K562 (cell line): ENCODE results near the gene TMTC2. TPM values are rescaled to one million over a fixed set of nuclear protein-coding genes. Genes with fewer than 3 reads are reported as not detected.

Experiments
- ATAC-seq: fragments of 200-7000 bp; cut with Tn5 transposase; 3 replicates; pipeline ENCODE4 v1.9.1; 2020; ENCODE audit warnings: moderate library complexity
- BruUV-seq: library from RNA; stranded (reverse); fragments of 400-500 nt; replicated peaks from 2 replicates; lab custom pipeline; 2021; lab: Mats Ljungman, UMichigan
- CTCF ChIA-PET: fragments of 300-600 bp; formaldehyde crosslinking; extraction: SDS; loops from one replicate; lab custom pipeline; 2021; ENCODE audit warnings: low intra/inter-chr PET ratio; lab: Yijun Ruan, JAX
- POLR2A ChIA-PET: fragments of 300-600, 350-650 bp; sonication (Branson Sonifier 250); formaldehyde crosslinking; extraction: SDS; loops from one replicate; lab custom pipeline; 2021; ENCODE audit warnings: antibody characterized with exemption, inconsistent platforms; lab: Yijun Ruan, JAX
- DNase-seq, 4 experiments: peaks; one replicate each; pipeline versions ENCODE4 v3.0.0 to v3.0.0-alpha.2; 2011 to 2018; ENCODE audit warnings: low spot score in 3 of 4, mixed read lengths in 3 of 4; ENCODE audit errors: extremely low read depth in 1 of 4
- FAIRE-seq: peaks from 2 replicates; lab custom pipeline; 2011; peaks lifted over from hg19 to GRCh38; lab: Jason Lieb, UNC
- H2AFZ ChIP-seq: 2 replicates; pipeline ENCODE4 v1.6.0; 2011; ENCODE audit warnings: low read depth, low read length, control low read depth, inconsistent platforms
- H3K27ac ChIP-seq: fragments of 200-600 bp; 3 replicates; pipeline ENCODE4 v1.8.0; 2011; ENCODE audit warnings: low read depth, mild to moderate bottlenecking, control low read depth, inconsistent platforms, low read length, moderate library complexity, mixed read lengths; ENCODE audit errors: extremely low read depth
- H3K27me3 ChIP-seq, 2 experiments: fragments of 300-600 bp in 1 of 2; 2 replicates in 1 of 2; 3 replicates in 1 of 2; pipeline versions ENCODE4 v1.6.0 to v1.8.0; 2011; ENCODE audit warnings: inconsistent platforms in 2 of 2, low read length in 2 of 2, mild to moderate bottlenecking in 1 of 2, mixed read lengths in 1 of 2, moderate library complexity in 1 of 2; ENCODE audit not compliant: control insufficient read depth in 2 of 2, insufficient read depth in 2 of 2
- H3K36me3 ChIP-seq: fragments of 300-600 bp; 3 replicates; pipeline ENCODE4 v1.8.0; 2011; ENCODE audit warnings: mild to moderate bottlenecking, low read length, inconsistent platforms; ENCODE audit not compliant: control insufficient read depth, insufficient read depth
- H3K4me1 ChIP-seq, 2 experiments: fragments of 200-600 bp in 1 of 2; replicated peaks in 1 of 2; 2 replicates in 1 of 2; 3 replicates in 1 of 2; pipeline versions ENCODE4 v1.5.1 to v1.8.0; 2011; ENCODE audit warnings: inconsistent platforms in 2 of 2, low read length in 2 of 2, mild to moderate bottlenecking in 1 of 2, mixed read lengths in 1 of 2, moderate library complexity in 1 of 2; ENCODE audit not compliant: control insufficient read depth in 2 of 2, insufficient read depth in 2 of 2
- H3K4me2 ChIP-seq: 2 replicates; pipeline ENCODE4 v1.6.1; 2011; ENCODE audit warnings: low read length, control low read depth, inconsistent platforms, mixed read lengths; ENCODE audit not compliant: insufficient read depth
- H3K4me3 ChIP-seq: fragments of 200-600 bp; sonication (generic), shearing (Covaris generic); 2 replicates; pipeline ENCODE4 v1.5.1; 2016; ENCODE audit warnings: control low read depth, inconsistent platforms
- H3K79me2 ChIP-seq: fragments of 200-600 bp; 3 replicates; pipeline ENCODE4 v1.8.0; 2011; ENCODE audit warnings: low read length, inconsistent platforms; ENCODE audit not compliant: control insufficient read depth, insufficient read depth
- H3K9ac ChIP-seq, 2 experiments: 2 replicates each; pipeline versions ENCODE4 v1.6.0 to v1.6.1; 2011; ENCODE audit warnings: low read depth in 2 of 2, low read length in 2 of 2, control low read depth in 1 of 2, inconsistent platforms in 1 of 2, mild to moderate bottlenecking in 1 of 2, mixed read lengths in 1 of 2; ENCODE audit not compliant: insufficient read depth in 1 of 2
- H3K9me1 ChIP-seq: one replicate; pipeline ENCODE4 v1.6.0; 2011; ENCODE audit warnings: inconsistent platforms, mild to moderate bottlenecking, low read length, moderate library complexity; ENCODE audit not compliant: control insufficient read depth, insufficient read depth
- H3K9me3 ChIP-seq: replicated peaks from 2 replicates; pipeline ENCODE4 v1.5.1; 2011; ENCODE audit warnings: low read depth, low read length, inconsistent platforms; ENCODE audit not compliant: control insufficient read depth, insufficient read depth
- H4K20me1 ChIP-seq: replicated peaks from 2 replicates; pipeline ENCODE4 v1.6.1; 2011; ENCODE audit warnings: low read length, inconsistent platforms, mixed read lengths; ENCODE audit not compliant: control insufficient read depth, insufficient read depth
- JUND ChIP-seq, 2 experiments: IDR thresholded peaks; 2 replicates in 1 of 2; 3 replicates in 1 of 2; pipeline ENCODE4 v1.6.1; 2011; ENCODE audit warnings: borderline replicate concordance in 2 of 2, low read depth in 2 of 2, low read length in 2 of 2, improper control_type of control experiment in 1 of 2, missing biosample characterization in 1 of 2, missing genetic modification characterization in 1 of 2, missing genetic modification reagents in 1 of 2
- WGBS: fragments of 100-300 bp; shearing (Covaris generic); methylation state at CpG from one replicate; pipeline ENCODE4 v1.1.6; 2016; ENCODE audit warnings: low coverage, mixed read lengths; ENCODE audit not compliant: insufficient coverage; ENCODE audit errors: missing lambda C conversion rate; 5-methylcytosine and 5-hydroxymethylcytosine counted together
- in situ Hi-C: fragments of 300-500 bp; cut with MboI; formaldehyde crosslinking; loops from 4 replicates; pipeline ENCODE4 v1.15.0; 2018; ENCODE audit warnings: inconsistent platforms, mixed read lengths
- intact Hi-C: fragments of 100-400 bp; cut with micrococcal nuclease; formaldehyde crosslinking; loops from 2 replicates; pipeline ENCODE4 v1.14.2; 2022
- polyA plus RNA-seq, 8 experiments: library from polyadenylated mRNA; depleted of rRNA in 4 of 8; stranded (reverse) in 5 of 8; unstranded in 3 of 8; fragments of >200 nt; fragmentation: Nextera tagmentation in 2 of 8; fragmentation: Illumina TruSeq in 1 of 8; extraction: Ambion mirVana in 2 of 8; extraction: Trizol in 1 of 8; gene quantifications; 2 replicates each; pipeline versions ENCODE4 v1.2.1 to v1.2.3, GENCODE V29; 2011 to 2014; ENCODE audit warnings: inconsistent platforms in 1 of 8, missing spikeins in 1 of 8
- total RNA-seq, 7 experiments: library from RNA; depleted of rRNA in 6 of 7; stranded (reverse); fragments of >200 nt in 6 of 7; fragmentation: Illumina TruSeq in 2 of 7; extraction: Trizol in 2 of 7; gene quantifications; 2 replicates each; pipeline versions ENCODE4 v1.2.1 to v1.2.3, GENCODE V29; 2011 to 2021; ENCODE audit warnings: low replicate concordance in 1 of 7
- TF ChIP-seq, protein P1 (sequence below), 2 experiments: IDR thresholded peaks in 1 of 2; conservative IDR thresholded peaks in 1 of 2; 2 replicates each; pipeline ENCODE4 v1.6.1; 2016; ENCODE audit warnings: low read depth in 2 of 2, mild to moderate bottlenecking in 1 of 2, missing compliant biosample characterization in 1 of 2, missing genetic modification characterization in 1 of 2, moderate library complexity in 1 of 2
- TF ChIP-seq, protein P2 (sequence below): fragments of 450-650 bp; IDR thresholded peaks from 2 replicates; pipeline ENCODE4 v1.6.1; 2016

TMTC2 gene
- total and polyA plus RNA-seq, 9 of the 15 experiments (the other 6 are each of a cell fraction or from before 2014, with no cell fraction given): 0.29 to 1.1 (median 0.55) TPM

GRCh38 chr12:82650627-82651337 is 35.9 kb upstream of the TMTC2 start:
- H3K4me1 ChIP-seq: no peaks in the 10 kb centered on the region
- in situ Hi-C loops (no loop called here), intact Hi-C loops (no loop called here)
- BruUV-seq: no TSS peak
- no peak for FAIRE-seq
- no peak overlapping the region for H3K27ac ChIP-seq
- peak in 1 of 4 experiments; percentile 11 for DNase-seq
- H3K27me3 ChIP-seq: no peaks in the 10 kb centered on the region
- no peaks in the 10 kb centered on the region for H3K36me3 ChIP-seq
- 0% methylated on average over 3 of the region's 3 CpGs for whole genome bisulfite sequencing
- no peak overlapping the region for H2AFZ ChIP-seq
- H3K4me2 ChIP-seq: no peak overlapping the region
- no peaks in the 10 kb centered on the region for H4K20me1 ChIP-seq
- no peaks in the 10 kb centered on the region for H3K9me3 ChIP-seq
- no peaks in the 10 kb centered on the region for H3K79me2 ChIP-seq
- no peak overlapping the region for H3K4me3 ChIP-seq
- POLR2A ChIA-PET: no interaction called here
- no peaks in the 10 kb centered on the region for H3K9me1 ChIP-seq
- TF ChIP-seq JUND (IDR thresholded peaks at IDR 0.05; ENCODE audit: borderline replicate concordance, low read depth, low read length) (no peak), JUND (tag; IDR thresholded peaks at IDR 0.05; ENCODE audit: borderline replicate concordance, low read depth, low read length) (peak; percentile 71; the same call in 1 of the 3 replicates)
- TF ChIP-seq, protein P1, sequence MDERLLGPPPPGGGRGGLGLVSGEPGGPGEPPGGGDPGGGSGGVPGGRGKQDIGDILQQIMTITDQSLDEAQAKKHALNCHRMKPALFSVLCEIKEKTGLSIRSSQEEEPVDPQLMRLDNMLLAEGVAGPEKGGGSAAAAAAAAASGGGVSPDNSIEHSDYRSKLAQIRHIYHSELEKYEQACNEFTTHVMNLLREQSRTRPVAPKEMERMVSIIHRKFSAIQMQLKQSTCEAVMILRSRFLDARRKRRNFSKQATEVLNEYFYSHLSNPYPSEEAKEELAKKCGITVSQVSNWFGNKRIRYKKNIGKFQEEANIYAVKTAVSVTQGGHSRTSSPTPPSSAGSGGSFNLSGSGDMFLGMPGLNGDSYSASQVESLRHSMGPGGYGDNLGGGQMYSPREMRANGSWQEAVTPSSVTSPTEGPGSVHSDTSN (CRISPR knock-in tag; IDR thresholded peaks at IDR 0.05; ENCODE audit: low read depth): no peak
- TF ChIP-seq, protein P1 (tag; conservative IDR thresholded peaks at IDR 0.05; ENCODE audit: low read depth): no peak
- TF ChIP-seq, protein P2, sequence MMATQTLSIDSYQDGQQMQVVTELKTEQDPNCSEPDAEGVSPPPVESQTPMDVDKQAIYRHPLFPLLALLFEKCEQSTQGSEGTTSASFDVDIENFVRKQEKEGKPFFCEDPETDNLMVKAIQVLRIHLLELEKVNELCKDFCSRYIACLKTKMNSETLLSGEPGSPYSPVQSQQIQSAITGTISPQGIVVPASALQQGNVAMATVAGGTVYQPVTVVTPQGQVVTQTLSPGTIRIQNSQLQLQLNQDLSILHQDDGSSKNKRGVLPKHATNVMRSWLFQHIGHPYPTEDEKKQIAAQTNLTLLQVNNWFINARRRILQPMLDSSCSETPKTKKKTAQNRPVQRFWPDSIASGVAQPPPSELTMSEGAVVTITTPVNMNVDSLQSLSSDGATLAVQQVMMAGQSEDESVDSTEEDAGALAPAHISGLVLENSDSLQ: peak; percentile 75
- TF ChIP-seq, all 486 proteins: peak for 2
- no peak for ATAC-seq
- CTCF ChIA-PET: no interaction called here
- H3K9ac ChIP-seq: no peak overlapping the region
